Stimulated activated CD4-positive, alpha-beta T cell treated with anti-CD3 and anti-CD28 coated beads, Interleukin-15, amount 100 ng/mL, for 48 hours (primary cell): ENCODE data around the gene EXOC7.
"Not testable (repeated sequence)": the region's sequence is repeated elsewhere in the genome, so short reads cannot be mapped to it uniquely, and the experiment has no call there.

Experiments
- DNase-seq, 2 donors: peaks; one replicate each; pipeline ENCODE4 v3.0.0-alpha.2; 2020; ENCODE audit warnings: low read depth in 2 of 2

The EXOC7 gene

GRCh38 chr17:76087531-76087930, 16.1 kb downstream of the EXOC7 start:
- no peak for DNase-seq

- DNase-seq = no peak
Measured at GRCh38 chr17:76086384-76086783, 17.2 kb downstream of the EXOC7 start.

GRCh38 chr17:76085731-76086366, 17.7 kb downstream of the EXOC7 start:
- no peak for DNase-seq

- no peak for DNase-seq
Measured at GRCh38 chr17:76085066-76085730, 18.4 kb downstream of the EXOC7 start.

GRCh38 chr17:76083536-76084182, 19.9 kb downstream of the EXOC7 start:
- DNase-seq = no peak

- no peak for DNase-seq
Measured at GRCh38 chr17:76082326-76083251, 21.0 kb downstream of the EXOC7 start.

GRCh38 chr17:76081295-76082210, 22.0 kb downstream of the EXOC7 start:
- DNase-seq = no peak

GRCh38 chr17:76080768-76081287, 22.8 kb downstream of the EXOC7 start:
- DNase-seq = no peak

GRCh38 chr17:76079956-76080767, 23.4 kb downstream of the EXOC7 start:
- DNase-seq = no peak

GRCh38 chr17:76079535-76079955, 24.0 kb downstream of the EXOC7 start:
- DNase-seq = no peak

- DNase-seq = no peak
Measured at GRCh38 chr17:76078860-76079534, 24.6 kb downstream of the EXOC7 start, which contains the start of gene ZACN. Gene ZACN, plus strand, starts transcription at chr17:76079182. Its CDS starts 83 bp downstream, at chr17:76079265.

GRCh38 chr17:76078370-76078769, 25.2 kb downstream of the EXOC7 start:
- DNase-seq = not testable (repeated sequence)

GRCh38 chr17:76077584-76078110, 25.9 kb downstream of the EXOC7 start:
- DNase-seq = no peak

- no peak for DNase-seq
Measured at GRCh38 chr17:76076765-76077583, 26.6 kb downstream of the EXOC7 start.

- no peak for DNase-seq
Measured at GRCh38 chr17:76076146-76076764, 27.3 kb downstream of the EXOC7 start.

GRCh38 chr17:76075364-76076145, 28.0 kb downstream of the EXOC7 start:
- DNase-seq = no peak
